Measurements from ENCODE around the gene ARID1A.

DNA sequence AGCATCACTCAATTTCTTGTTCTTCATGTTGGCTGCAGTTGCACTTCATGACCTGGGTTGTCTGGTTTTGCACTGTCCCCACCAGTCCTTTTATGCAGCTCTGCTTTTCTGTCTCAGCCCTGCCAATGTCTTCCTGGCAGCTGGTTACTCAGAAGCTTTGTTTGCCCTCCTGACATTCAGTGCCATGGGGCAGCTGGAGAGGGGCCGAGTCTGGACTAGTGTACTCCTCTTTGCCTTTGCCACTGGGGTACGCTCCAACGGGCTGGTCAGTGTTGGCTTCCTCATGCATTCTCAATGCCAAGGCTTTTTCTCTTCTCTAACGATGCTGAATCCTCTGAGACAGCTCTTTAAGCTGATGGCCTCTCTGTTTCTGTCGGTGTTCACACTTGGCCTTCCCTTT is 98.6 kb downstream of the ARID1A start:
- TF ChIP-seq EZH2phosphoT487 (IDR thresholded peaks at IDR 0.05; ENCODE audit: insufficient read depth, low read depth) (no peak), EZH2 (IDR thresholded peaks at IDR 0.05; ENCODE audit: insufficient read depth, poor library complexity, severe bottlenecking) (no peak)
